Lower leg skin (tissue), 4 donors: ENCODE data around the gene COL6A2. TPM values are rescaled to one million over a fixed set of nuclear protein-coding genes. Genes with fewer than 3 reads are reported as not detected.

Experiments
- DNase-seq, 2 donors: peaks; one replicate each; pipeline ENCODE4 v3.0.0-alpha.2; 2019; ENCODE audit warnings: low spot score in 2 of 2
- H3K4me3 ChIP-seq: fragments of 200-600 bp; sonication (generic); 2 replicates; pipeline ENCODE4 v1.5.1; 2017; ENCODE audit warnings: mild to moderate bottlenecking, low read depth; ENCODE audit not compliant: poor library complexity, severe bottlenecking
- CTCF ChIP-seq, 3 donors: fragments of 450-650 bp; IDR thresholded peaks; one replicate each; pipeline ENCODE4 v1.5.1; 2016; ENCODE audit warnings: antibody characterized with exemption in 3 of 3, mild to moderate bottlenecking in 3 of 3, moderate library complexity in 2 of 3
- POLR2A ChIP-seq, 2 donors: fragments of 450-650 bp; IDR thresholded peaks; one replicate each; pipeline ENCODE4 v1.6.1; 2016 to 2017; ENCODE audit warnings: antibody characterized with exemption in 2 of 2, mild to moderate bottlenecking in 1 of 2, moderate library complexity in 1 of 2
- WGBS, 2 donors: methylation state at CpG; one replicate each; pipeline ENCODE4 v1.1.5; 2018; 5-methylcytosine and 5-hydroxymethylcytosine counted together
- intact Hi-C: fragments of 100-400 bp; cut with DNase I; formaldehyde crosslinking; loops from one replicate; pipeline ENCODE4 v1.15.0; 2023; ENCODE audit warnings: low total_unique reads
- total RNA-seq, 4 donors: library from RNA; depleted of rRNA; stranded (reverse); fragments of >200 nt; gene quantifications; one replicate each; pipeline ENCODE4 v1.1.0, GENCODE V29; 2016

The COL6A2 gene
- total RNA-seq, 4 donors from 2014 or later = 137 to 543 (median 164) TPM

GRCh38 chr21:46089285-46089684, 8.6 kb upstream of the COL6A2 start:
- 86% methylated on average over 5 of the region's 5 CpGs for WGBS, 2 donors
- intact Hi-C loops = no loop called here
- no peak overlapping the region for H3K4me3 ChIP-seq
- peak in 1 of 2 donors; percentile 70 for DNase-seq
- TF ChIP-seq POLR2A (IDR thresholded peaks at IDR 0.05) (no peak), CTCF (IDR thresholded peaks at IDR 0.05) (no peak)

GRCh38 chr21:46091118-46091517, 6.8 kb upstream of the COL6A2 start:
- 81 to 89% methylated on average over 4 of the region's 4 CpGs for WGBS, 2 donors
- intact Hi-C loops = loop anchor here (10.0 kb wide), 1 partner anchor 116 kb away; no protein-coding TSS in a partner anchor
- no peak overlapping the region for H3K4me3 ChIP-seq
- no peak for DNase-seq
- TF ChIP-seq CTCF (IDR thresholded peaks at IDR 0.05) (no peak), POLR2A (IDR thresholded peaks at IDR 0.05) (no peak)

GRCh38 chr21:46091631-46092025, 6.3 kb upstream of the COL6A2 start:
- 72 to 83% methylated on average over 8 of the region's 8 CpGs for WGBS, 2 donors
- intact Hi-C loops = loop anchor here (10.0 kb wide), 1 partner anchor 117 kb away; no protein-coding TSS in a partner anchor
- no peak overlapping the region for H3K4me3 ChIP-seq
- TF ChIP-seq POLR2A (IDR thresholded peaks at IDR 0.05) (no peak), CTCF (IDR thresholded peaks at IDR 0.05) (no peak)
- DNase-seq = peak in 1 of 2 donors; percentile 79

GRCh38 chr21:46092026-46092764, 5.7 kb upstream of the COL6A2 start:
- DNase-seq = peak; percentile 77 to 90
- WGBS, 2 donors = 68 to 72% methylated on average over 23 of the region's 23 CpGs
- no peak overlapping the region for H3K4me3 ChIP-seq
- intact Hi-C loops = loop anchor here (10.0 kb wide), 1 partner anchor 117 kb away; no protein-coding TSS in a partner anchor
- TF ChIP-seq CTCF (IDR thresholded peaks at IDR 0.05) = no peak
- no peak for TF ChIP-seq POLR2A (IDR thresholded peaks at IDR 0.05)

- peak in 1 of 2 donors; percentile 85 for DNase-seq
- TF ChIP-seq POLR2A (IDR thresholded peaks at IDR 0.05) = no peak
- TF ChIP-seq CTCF (IDR thresholded peaks at IDR 0.05) = no peak
- WGBS, 2 donors = 46 to 49% methylated on average over 10 to 11 of the region's 11 CpGs
- H3K4me3 ChIP-seq = no peak overlapping the region
- intact Hi-C loops = loop anchor here (10.0 kb wide), 1 partner anchor 118 kb away; no protein-coding TSS in a partner anchor
Observed at GRCh38 chr21:46092811-46093667, 4.9 kb upstream of the COL6A2 start.
